ENCODE measurements around the gene KLK8.
"Not testable (repeated sequence)": the region's sequence is repeated elsewhere in the genome, so short reads cannot be mapped to it uniquely, and the experiment has no call there.

The KLK8 gene

GRCh38 chr19:50998061-50998460 is 3.3 kb downstream of the KLK8 start:
- in situ Hi-C loops (cut with HindIII; ENCODE audit: low sequenced_read_pairs) = no loop called here
- no peak for TF ChIP-seq CTCF (IDR thresholded peaks at IDR 0.05; ENCODE audit: low read depth, low read length, missing control alignments)
- no peak for DNase-seq (ENCODE audit: low read depth)
- no peak overlapping the region for H3K4me3 ChIP-seq (ENCODE audit: low read depth, low read length)

GRCh38 chr19:50994129-50994528 is 7.3 kb downstream of the KLK8 start:
- no peak for DNase-seq (ENCODE audit: low read depth)
- no peak for TF ChIP-seq CTCF (IDR thresholded peaks at IDR 0.05; ENCODE audit: low read depth, low read length, missing control alignments)
- no peak overlapping the region for H3K4me3 ChIP-seq (ENCODE audit: low read depth, low read length)
- in situ Hi-C loops (cut with HindIII; ENCODE audit: low sequenced_read_pairs) = no loop called here

- no peak for DNase-seq (ENCODE audit: low read depth)
- no peak overlapping the region for H3K4me3 ChIP-seq (ENCODE audit: low read depth, low read length)
- in situ Hi-C loops (cut with HindIII; ENCODE audit: low sequenced_read_pairs) = no loop called here
- TF ChIP-seq CTCF (IDR thresholded peaks at IDR 0.05; ENCODE audit: low read depth, low read length, missing control alignments) = no peak
Observed at GRCh38 chr19:50992666-50993035, 8.8 kb downstream of the KLK8 start.

- DNase-seq (ENCODE audit: low read depth); in situ Hi-C loops (cut with HindIII; ENCODE audit: low sequenced_read_pairs): not testable (repeated sequence)
Observed at GRCh38 chr19:50984416-50984815, 17.0 kb downstream of the KLK8 start.

GRCh38 chr19:50983625-50984292 is 17.6 kb downstream of the KLK8 start, which contains the start of gene KLK7:
Gene KLK7, minus strand, starts transcription at chr19:50983917. Its CDS starts 1,518 bp downstream, at chr19:50982399.
- no peak for DNase-seq (ENCODE audit: low read depth)
- in situ Hi-C loops (cut with HindIII; ENCODE audit: low sequenced_read_pairs) = no loop called here
- H3K4me3 ChIP-seq (ENCODE audit: low read depth, low read length) = no peak within 1 kb of the TSS
- no peak for TF ChIP-seq CTCF (IDR thresholded peaks at IDR 0.05; ENCODE audit: low read depth, low read length, missing control alignments)

More at GRCh38 chr19:50984416-50984815, 17.0 kb downstream of the KLK8 start:
- not testable (repeated sequence) for H3K4me3 ChIP-seq (ENCODE audit: low read depth, low read length)

- DNase-seq (ENCODE audit: low read depth) = no peak
- in situ Hi-C loops (cut with HindIII; ENCODE audit: low sequenced_read_pairs) = no loop called here
- no peak overlapping the region for H3K4me3 ChIP-seq (ENCODE audit: low read depth, low read length)
- TF ChIP-seq CTCF (IDR thresholded peaks at IDR 0.05; ENCODE audit: low read depth, low read length, missing control alignments) = no peak
Observed at GRCh38 chr19:50982186-50982585, 19.2 kb downstream of the KLK8 start.

- no peak for DNase-seq (ENCODE audit: low read depth)
- in situ Hi-C loops (cut with HindIII; ENCODE audit: low sequenced_read_pairs) = no loop called here
- TF ChIP-seq CTCF (IDR thresholded peaks at IDR 0.05; ENCODE audit: low read depth, low read length, missing control alignments) = no peak
- no peak overlapping the region for H3K4me3 ChIP-seq (ENCODE audit: low read depth, low read length)
Observed at GRCh38 chr19:50981587-50982146, 19.7 kb downstream of the KLK8 start.
